Left lobe of liver (tissue), 2 donors: ENCODE data around the gene PMFBP1. TPM values are rescaled to one million over a fixed set of nuclear protein-coding genes. Genes with fewer than 3 reads are reported as not detected.
"Not testable (repeated sequence)": the region's sequence is repeated elsewhere in the genome, so short reads cannot be mapped to it uniquely, and the experiment has no call there.

Source experiments
- ATAC-seq: fragments of 200-7000 bp; cut with Tn5 transposase; one replicate; pipeline ENCODE4 v1.9.1; 2020; ENCODE audit warnings: mild to moderate bottlenecking, moderate library complexity
- DNase-seq: peaks from one replicate; pipeline ENCODE4 v3.0.0-alpha.2; 2020; ENCODE audit warnings: low spot score
- total RNA-seq: library from RNA; stranded (reverse); gene quantifications from one replicate; pipeline ENCODE4 v1.2.1, GENCODE V29; 2021
- donor health status: DM: no; HTN: no; CAD: no; lungs with moderate emphysema.
- donor health status: DM: no; HTN: yes; CAD: no.

Gene PMFBP1
- total RNA-seq, 1 donor from 2014 or later: 0.48 TPM

DNA sequence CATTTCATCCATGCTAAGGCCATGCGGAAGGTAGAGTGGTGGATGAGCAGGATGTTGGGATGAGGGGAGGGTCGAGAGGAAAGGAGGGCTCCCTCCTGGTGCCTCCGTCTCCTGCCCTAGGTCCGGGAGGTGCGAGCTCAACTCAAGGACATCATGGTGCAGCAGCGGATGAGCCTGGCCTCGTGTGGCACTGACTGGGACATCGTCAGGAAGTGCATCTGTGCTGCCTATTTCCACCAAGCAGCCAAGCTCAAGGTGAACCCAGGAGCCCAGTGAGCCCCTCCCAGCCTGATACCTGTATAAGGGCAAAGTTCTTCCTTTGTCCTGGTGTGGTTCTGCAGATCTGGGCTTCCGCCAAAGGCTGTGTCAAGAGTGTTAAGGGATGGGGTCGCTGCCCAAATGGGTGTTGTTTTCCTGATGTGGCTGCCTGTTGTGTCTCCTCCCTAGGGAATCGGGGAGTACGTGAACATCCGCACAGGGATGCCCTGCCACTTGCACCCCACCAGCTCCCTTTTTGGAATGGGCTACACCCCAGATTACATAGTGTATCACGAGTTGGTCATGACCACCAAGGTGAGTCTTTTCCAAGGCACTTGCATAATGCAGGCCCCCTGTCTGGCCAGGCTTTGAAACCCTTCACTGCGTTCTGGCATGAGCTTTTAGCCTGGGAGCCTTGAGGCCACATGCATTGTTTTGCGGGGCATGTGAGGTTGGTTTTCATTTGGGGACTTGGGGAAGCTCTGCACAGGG, 63.4 kb downstream of the PMFBP1 start:
- no peak for ATAC-seq

DNA sequence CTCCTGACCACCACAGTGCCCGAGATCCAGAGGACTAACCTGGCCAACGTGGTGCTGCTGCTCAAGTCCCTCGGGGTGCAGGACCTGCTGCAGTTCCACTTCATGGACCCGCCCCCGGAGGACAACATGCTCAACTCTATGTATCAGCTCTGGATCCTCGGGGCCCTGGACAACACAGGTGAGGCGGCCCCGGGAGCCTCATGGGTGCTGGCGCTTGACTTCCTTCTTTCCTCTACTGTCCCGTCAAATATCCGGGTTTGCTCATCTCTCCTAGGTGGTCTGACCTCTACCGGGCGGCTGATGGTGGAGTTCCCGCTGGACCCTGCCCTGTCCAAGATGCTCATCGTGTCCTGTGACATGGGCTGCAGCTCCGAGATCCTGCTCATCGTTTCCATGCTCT, 64.6 kb downstream of the PMFBP1 start:
- ATAC-seq: no peak
- DNase-seq: no peak

More for the DNA sequence above, 63.4 kb downstream of the PMFBP1 start:
- no peak for DNase-seq

DNA sequence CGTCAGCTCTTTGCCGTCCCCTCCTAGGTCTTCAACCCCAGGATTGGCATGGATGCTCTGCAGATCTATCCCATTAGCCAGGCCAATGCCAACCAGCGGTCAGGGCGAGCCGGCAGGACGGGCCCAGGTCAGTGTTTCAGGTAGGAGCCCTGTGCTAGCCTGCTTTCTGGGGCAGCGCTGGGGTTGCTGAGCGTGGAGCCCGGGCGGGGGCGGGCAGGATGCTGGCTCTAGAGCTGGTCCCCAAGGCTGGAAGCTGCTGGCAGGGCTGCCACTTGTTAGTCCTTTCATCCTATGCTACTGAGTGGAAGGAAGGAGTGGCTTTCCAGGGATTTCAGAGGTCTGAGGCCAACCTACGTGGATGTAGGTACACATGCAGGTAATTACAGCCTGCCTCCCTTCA, 66.0 kb downstream of the PMFBP1 start:
- ATAC-seq (no peak), DNase-seq (no peak)

- ATAC-seq (no peak), DNase-seq (no peak)
Observed at GRCh38 chr16:72104905-72105304, 67.0 kb downstream of the PMFBP1 start.

DNA sequence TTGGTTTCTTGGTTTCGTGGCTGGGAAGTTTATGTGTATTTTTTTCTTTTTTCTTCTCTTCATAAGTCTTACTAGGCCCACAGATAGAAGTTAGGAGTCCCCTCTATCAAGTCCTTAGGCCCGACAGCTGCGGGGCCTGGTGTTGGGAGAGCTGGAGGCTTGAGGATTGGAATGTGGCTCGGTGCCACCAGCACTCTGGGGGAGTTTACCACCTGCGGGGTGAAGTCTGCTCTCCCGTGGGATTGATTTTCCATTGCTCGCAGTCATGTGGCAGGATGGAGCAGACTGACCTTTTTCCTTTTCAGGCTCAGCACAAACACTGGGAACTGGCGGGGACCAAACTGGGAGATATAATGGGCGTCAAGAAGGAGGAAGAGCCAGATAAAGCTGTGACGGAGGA, 70.8 kb downstream of the PMFBP1 start:
- DNase-seq (no peak), ATAC-seq (no peak)

- DNase-seq (peak; percentile 59), ATAC-seq (peak; percentile 97)
Observed at GRCh38 chr16:72099377-72099818, 72.6 kb downstream of the PMFBP1 start.

GRCh38 chr16:72098936-72099335, 73.0 kb downstream of the PMFBP1 start:
- DNase-seq (no peak), ATAC-seq (peak; percentile 6)

DNA sequence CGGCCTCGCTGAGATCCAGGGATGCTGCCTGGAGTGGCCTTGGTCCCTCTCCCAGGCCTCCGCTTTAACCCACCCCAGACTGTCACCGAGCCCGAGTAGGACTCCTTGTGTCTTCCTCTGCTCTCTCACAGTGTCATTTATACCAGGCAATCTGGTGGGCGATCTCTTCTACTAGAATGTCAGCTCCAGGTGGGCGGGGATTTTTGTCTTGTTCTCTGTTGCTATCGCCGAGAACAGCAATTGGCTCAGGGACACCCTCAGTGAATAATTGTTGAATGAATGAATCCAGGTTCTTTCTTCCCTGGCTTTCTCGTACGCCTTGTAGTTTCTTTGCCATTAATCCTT, 77.7 kb downstream of the PMFBP1 start:
- no peak for ATAC-seq

DNA sequence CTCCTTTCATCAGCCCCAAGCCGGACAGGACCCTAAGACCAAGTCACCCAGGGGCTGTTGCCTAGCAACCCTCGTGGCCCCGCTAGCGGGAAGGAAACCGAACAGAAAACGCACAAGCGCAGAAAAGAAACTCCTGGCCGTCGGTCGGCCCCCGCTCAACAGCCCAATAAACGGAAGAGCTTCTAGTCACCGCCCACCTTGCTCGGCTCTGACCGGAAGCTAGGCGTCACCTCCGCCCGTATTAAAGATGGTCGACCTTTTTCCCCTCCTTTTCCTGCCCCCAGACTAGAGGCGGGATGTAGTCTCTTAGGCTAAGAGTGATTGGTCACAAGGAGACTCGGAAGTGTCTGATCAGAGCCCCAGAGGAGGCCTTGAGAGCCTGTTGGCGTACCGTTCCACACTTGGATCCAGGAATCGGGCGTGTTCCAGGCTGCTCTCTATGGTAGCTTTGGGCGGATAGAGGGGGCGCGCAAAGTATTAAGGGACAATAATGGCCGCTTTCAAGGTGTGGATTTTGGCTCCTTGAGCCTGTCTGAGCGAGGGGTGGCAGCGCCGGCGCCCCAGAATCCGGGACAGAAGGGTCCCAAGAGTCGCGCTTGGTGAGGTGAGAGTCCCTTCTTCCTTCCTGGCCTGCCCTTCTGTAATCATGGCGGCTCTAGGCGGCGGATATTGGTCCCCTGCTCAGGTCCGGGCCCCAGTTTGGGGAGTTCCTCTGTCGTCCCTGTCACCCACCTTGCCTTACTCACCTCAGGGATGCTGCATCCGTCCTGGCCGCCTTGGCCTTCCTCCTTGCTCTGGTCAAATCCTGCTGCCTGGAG, 78.3 kb downstream of the PMFBP1 start, which contains the start of the genes DHX38 and TXNL4B:
Gene DHX38, plus strand, starts transcription at position 400 of the 818 bp plus-strand sequence. CDS start 2,311 bp downstream, outside the sequence.
Gene TXNL4B, minus strand, starts transcription at position 173 of the 818 bp plus-strand sequence. CDS start 2,871 bp downstream, outside the sequence.
- ATAC-seq: peak; percentile 93
- DNase-seq: peak; percentile 95

More for the DNA sequence above, 77.7 kb downstream of the PMFBP1 start:
- no peak for DNase-seq

DNA sequence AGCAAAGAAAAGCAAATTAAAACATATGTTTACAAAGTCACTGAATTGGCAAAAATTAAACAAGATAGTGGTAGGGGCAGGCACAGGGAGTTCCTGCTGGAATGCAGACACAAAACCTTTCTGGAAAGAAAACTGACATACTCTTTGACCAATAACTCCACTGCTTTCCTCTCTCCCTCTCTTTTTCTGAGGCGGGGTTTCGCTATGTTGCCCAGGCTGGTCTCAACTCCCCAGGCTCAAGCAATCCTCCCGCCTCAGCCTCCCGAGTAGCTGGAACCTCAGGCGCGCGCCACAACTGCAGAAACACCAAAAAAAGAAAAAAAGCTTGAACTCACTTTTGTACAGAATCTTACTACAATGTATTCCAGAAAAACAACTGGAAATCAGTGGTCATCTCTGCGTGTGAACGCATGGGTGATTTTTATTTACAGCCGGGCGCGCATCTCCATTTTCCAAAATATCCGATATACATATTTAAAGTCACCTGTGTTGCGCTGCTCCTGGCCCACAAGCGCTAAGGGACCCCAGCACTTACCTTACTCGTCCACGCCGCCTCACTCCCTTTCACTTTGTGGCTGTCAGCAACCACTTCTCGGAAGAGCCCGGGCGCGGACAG, 79.0 kb downstream of the PMFBP1 start:
- ATAC-seq (peak; percentile 43), DNase-seq (no peak)

DNA sequence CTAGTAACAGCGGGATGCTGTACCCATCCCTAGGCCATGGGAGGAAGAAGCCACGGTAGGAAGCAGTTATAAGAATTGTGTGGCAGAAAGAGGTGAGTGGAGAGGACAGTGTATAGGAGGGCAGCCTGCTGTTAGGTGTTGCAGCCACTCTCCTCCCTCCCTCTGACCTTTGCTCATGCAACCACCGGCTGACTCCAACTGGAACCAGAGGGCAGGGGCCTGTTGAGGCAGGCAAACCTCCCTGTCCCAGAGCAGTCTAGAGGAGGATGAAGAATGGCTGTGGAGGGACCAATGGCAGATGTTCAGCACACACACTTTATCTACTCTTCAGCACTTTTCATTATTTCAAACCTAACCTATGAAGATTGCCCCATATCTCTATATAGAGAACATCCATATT, 80.7 kb downstream of the PMFBP1 start:
- peak; percentile 61 for ATAC-seq
- peak; percentile 68 for DNase-seq

DNA sequence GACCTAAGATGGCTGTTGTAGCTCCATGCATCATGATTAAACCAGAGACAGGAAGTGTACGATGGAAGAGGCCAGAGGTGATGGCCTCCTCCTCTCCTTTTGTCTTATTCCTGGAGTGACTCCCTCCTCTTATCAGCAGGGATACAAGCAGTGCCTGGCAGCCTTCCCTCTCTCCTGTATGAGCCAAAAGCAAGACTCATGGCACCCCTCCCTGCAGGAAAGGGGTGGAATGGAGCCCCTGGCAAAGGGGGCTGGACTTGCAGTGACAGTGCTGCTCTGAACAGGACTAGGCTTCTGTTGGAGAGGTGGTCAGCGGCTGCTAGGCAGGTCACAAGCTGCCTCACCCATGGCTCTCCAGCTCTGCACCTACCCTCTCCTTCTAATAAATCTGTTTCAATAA, 87.0 kb downstream of the PMFBP1 start:
- no peak for ATAC-seq
- no peak for DNase-seq

GRCh38 chr16:72084445-72084844, 87.5 kb downstream of the PMFBP1 start:
- ATAC-seq (no peak), DNase-seq (no peak)

DNA sequence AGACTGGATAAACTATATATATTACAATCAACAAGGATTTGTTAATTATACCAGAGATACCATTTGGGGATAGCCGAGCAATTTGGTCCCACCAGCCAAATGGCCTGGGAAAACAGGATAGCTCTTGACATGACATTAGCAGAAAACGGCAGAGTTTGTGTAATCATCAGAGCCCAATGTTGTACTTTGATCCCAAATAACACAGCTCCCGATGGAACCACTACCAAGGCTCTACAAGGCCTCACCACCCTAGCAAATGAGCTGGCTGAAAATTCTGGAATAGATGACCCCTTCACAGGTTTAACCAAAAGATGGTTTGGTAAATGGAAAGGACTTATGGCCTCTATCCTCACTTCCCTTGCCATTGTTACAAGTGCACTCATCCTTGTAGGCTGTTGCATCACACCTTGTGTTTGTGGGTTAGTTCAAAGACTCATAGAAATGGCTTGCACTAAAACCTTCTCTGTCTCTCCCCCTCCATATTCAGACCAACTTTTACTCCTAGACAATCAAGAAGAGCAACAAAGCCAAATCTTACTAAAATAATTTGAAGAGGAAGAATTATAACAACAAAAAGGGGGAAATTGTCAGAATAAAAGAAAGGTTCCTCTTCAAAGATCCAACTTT, 88.1 kb downstream of the PMFBP1 start:
- DNase-seq: no peak
- peak; percentile 87 for ATAC-seq

- peak; percentile 56 for ATAC-seq
- not testable (repeated sequence) for DNase-seq
Observed at GRCh38 chr16:72076991-72077706, 94.8 kb downstream of the PMFBP1 start.

DNA sequence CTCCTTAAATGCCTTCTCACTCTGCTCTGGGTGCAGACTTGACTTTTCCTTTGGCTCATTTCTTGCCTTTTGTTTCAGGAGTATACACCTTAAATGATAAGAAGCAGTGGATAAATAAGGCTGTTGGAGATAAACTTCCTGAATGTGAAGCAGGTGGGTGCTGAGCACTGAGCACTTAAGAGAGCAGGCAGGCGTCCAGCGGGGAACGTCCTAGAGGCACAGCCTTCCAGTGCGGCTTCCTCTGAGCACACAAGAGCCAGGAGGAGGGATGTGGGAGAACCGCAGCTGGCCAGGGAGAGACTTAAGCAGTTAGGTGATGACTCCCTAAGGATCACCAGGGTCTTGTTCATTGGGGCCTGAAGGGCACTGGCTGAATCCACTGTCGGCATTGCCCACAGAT, 96.9 kb downstream of the PMFBP1 start:
- not testable (repeated sequence) for ATAC-seq, DNase-seq

DNA sequence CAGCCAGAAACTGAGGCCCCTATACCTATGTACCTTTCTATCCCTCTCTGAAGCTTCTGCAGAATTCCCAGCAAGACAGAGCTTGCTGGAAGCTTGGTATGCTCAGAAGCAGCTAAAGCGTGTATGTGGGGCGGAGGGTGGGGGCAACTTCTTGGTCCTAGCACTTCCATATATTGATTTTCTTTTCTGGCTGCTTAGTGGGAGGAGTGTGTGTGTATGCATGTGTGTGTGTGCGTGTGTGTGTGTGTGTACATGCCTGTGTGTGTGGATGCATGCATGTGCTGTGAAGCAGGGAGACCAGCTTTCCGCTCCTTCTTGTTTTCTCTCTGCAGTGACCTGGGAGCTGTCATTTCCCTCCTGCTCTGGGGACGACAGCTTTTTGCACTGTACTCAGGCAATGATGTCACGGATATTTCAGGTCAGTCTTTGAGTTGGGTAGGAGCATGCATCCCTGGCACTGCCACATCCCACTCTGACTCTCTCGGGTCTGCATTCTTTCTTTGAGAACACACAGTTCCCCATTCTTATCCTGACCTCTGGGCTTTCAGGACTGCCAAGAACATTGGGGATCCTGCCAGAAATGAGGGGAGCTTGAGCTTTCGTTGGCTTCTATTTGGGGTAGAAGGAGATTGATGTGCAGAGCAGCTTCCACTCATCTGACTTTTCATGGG, 98.3 kb downstream of the PMFBP1 start:
- DNase-seq: no peak
- ATAC-seq: peak; percentile 10

GRCh38 chr16:72072514-72073342, 99.2 kb downstream of the PMFBP1 start:
- no peak for DNase-seq
- ATAC-seq: no peak
